Heart left ventricle (tissue), 16 donors: ENCODE data around the gene SNORC. TPM values are rescaled to one million over a fixed set of nuclear protein-coding genes. Genes with fewer than 3 reads are reported as not detected.
"Not testable (repeated sequence)": the region's sequence is repeated elsewhere in the genome, so short reads cannot be mapped to it uniquely, and the experiment has no call there.

Experiments used
- ATAC-seq, 4 donors: fragments of 200-7000 bp; cut with Tn5 transposase; one replicate each; pipeline ENCODE4 v1.9.1; 2020 to 2022; ENCODE audit warnings: moderate library complexity in 4 of 4, mild to moderate bottlenecking in 3 of 4, moderate number of reproducible peaks in 1 of 4
- DNase-seq, 5 donors: peaks; one replicate each; pipeline ENCODE4 v3.0.0-alpha.2; 2020
- H3K27ac ChIP-seq, 12 donors: fragments of 200-600 bp; sonication (generic) in 4 of 12; one replicate each; pipeline versions ENCODE4 v1.5.0 to v1.8.0; 2016 to 2022; ENCODE audit warnings: mild to moderate bottlenecking in 2 of 12
- H3K27me3 ChIP-seq, 9 donors: fragments of 200-600 bp; sonication (generic) in 2 of 9; one replicate each; pipeline versions ENCODE4 v1.5.1 to v1.8.0; 2016 to 2022; ENCODE audit warnings: mild to moderate bottlenecking in 3 of 9
- H3K36me3 ChIP-seq, 9 donors: fragments of 200-600 bp; sonication (generic) in 2 of 9; one replicate each; pipeline versions ENCODE4 v1.5.0 to v1.8.0; 2018 to 2022; ENCODE audit warnings: mild to moderate bottlenecking in 2 of 9
- H3K4me1 ChIP-seq, 12 donors: fragments of 200-600 bp; sonication (generic) in 4 of 12; one replicate each; pipeline versions ENCODE4 v1.5.0 to v1.8.0; 2016 to 2022; ENCODE audit warnings: mild to moderate bottlenecking in 3 of 12
- H3K4me3 ChIP-seq, 12 donors: fragments of 200-600 bp; sonication (generic) in 4 of 12; one replicate each; pipeline versions ENCODE4 v1.5.0 to v1.8.0; 2017 to 2022; ENCODE audit warnings: mild to moderate bottlenecking in 9 of 12, moderate library complexity in 4 of 12
- H3K9me3 ChIP-seq, 12 donors: fragments of 200-600 bp; sonication (generic) in 4 of 12; one replicate each; pipeline versions ENCODE4 v1.5.0 to v1.8.0; 2016 to 2022; ENCODE audit warnings: mild to moderate bottlenecking in 1 of 12
- POLR2A ChIP-seq, 2 donors: fragments of 450-650 bp; IDR thresholded peaks; one replicate each; pipeline ENCODE4 v1.6.1; 2017; ENCODE audit warnings: antibody characterized with exemption in 2 of 2, mild to moderate bottlenecking in 2 of 2, moderate library complexity in 2 of 2
- WGBS, 4 donors: extraction: QIAGEN DNeasy Blood & Tissue Kit in 2 of 4; methylation state at CpG; one replicate each; pipeline versions ENCODE4 v1.1.5 to v1.1.7; 2013 to 2018; 5-methylcytosine and 5-hydroxymethylcytosine counted together
- intact Hi-C, 10 donors: fragments of 100-400 bp; cut with DNase I; formaldehyde crosslinking; loops; one replicate each; pipeline versions ENCODE4 v1.11.1 to v1.14.2; 2022
- polyA plus RNA-seq, 2 donors: library from polyadenylated mRNA; stranded (reverse); fragments of 200-250 nt; gene quantifications; one replicate each; pipeline ENCODE4 v1.2.3, GENCODE V29; 2013
- total RNA-seq, 9 donors: library from RNA; depleted of rRNA in 2 of 9; stranded (reverse); fragments of >200 nt in 2 of 9; fragmentation: NEBNext Ultra II Directional in 3 of 9; extraction: Animal tissue kit (Norgen Biotek cat#: 25700) in 3 of 9; gene quantifications; one replicate each; pipeline versions ENCODE4 v1.1.0 to v1.2.4, GENCODE V29; 2016 to 2023
- TF ChIP-seq, protein P1 (sequence below), 12 donors: fragments of 200-600 bp; sonication (generic) in 4 of 12; IDR thresholded peaks; one replicate each; pipeline versions ENCODE4 v1.5.0 to v1.8.0; 2018 to 2022; ENCODE audit warnings: antibody characterized with exemption in 12 of 12, mild to moderate bottlenecking in 5 of 12
- donor health status: ischemic (EF 13 %, LVEDD 7.1; RV severe dilation, severe dysfunction).
- donor health status: healthy with polysubstance abuse.
- donor health status: DM: no; HTN: yes; CAD: no.
- donor health status: DM: no; HTN: no; CAD: no.
- donor health status: ischemic (EF 25% LVEDD 6.9; RV normal size, moderate dysfunction).
- donor health status: ischemic (EF 25% LVEDD 5.7; RV mildly dilated, moderate dysfunction).
- donor health status: healthy.
- donor health status: DM: yes; HTN: yes; CAD: no.
- donor health status: ischemic (EF 35%, LVEDD 5.7; RV mildly dilated, moderate dysfunction).
- donor health status: nonischemic (EF 11% LVEDD 7.7; RV severe dilation, severe dysfunction).
- donor health status: DM: yes; HTN: yes; CAD: no.
- donor health status: PGD.
- donor health status: ischemic (EF 29% LVEDD 5.4; RV normal size, mild dysfunction).
- donor health status: nonischemic (EF 23%, LVEDD 6.1; RV moderate dilation, normal function).

SNORC gene
- total and polyA plus RNA-seq, 11 donors = 0.38 to 2.9 (median 0.74) TPM

DNA sequence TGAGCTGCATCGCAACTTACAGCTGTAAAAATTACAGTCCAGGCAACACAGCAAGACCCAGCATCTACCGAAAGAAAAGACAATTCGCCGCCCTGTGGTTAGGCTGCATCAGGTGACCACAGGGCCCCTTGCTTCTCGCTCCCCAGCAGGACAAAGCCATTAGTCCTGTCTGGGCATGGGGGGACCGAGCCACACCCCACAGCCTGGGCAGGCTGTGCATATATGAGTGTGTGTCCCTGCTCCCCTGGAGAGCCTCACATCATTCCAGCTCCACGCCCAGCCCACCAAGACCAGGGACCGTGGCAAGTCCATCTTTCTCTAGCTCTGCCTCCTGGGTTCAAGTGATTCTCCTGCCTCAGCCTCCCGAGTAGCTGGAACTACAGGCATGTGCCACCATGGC lies 33.9 kb downstream of the SNORC start:
- Histone ChIP-seq H3K4me3 (no peak overlapping the region), H3K4me1 (peaks cover 0 to 9% (median 0%) of the 10 kb centered on the region in 12 donors), H3K9me3 (no peaks in the 10 kb centered on the region), H3K27ac (no peak overlapping the region), H3K36me3 (no peaks in the 10 kb centered on the region), H3K27me3 (peaks cover 0 to 23% (median 7%) of the 10 kb centered on the region in 9 donors)
- TF ChIP-seq POLR2A (IDR thresholded peaks at IDR 0.05) = no peak
- TF ChIP-seq, protein P1, sequence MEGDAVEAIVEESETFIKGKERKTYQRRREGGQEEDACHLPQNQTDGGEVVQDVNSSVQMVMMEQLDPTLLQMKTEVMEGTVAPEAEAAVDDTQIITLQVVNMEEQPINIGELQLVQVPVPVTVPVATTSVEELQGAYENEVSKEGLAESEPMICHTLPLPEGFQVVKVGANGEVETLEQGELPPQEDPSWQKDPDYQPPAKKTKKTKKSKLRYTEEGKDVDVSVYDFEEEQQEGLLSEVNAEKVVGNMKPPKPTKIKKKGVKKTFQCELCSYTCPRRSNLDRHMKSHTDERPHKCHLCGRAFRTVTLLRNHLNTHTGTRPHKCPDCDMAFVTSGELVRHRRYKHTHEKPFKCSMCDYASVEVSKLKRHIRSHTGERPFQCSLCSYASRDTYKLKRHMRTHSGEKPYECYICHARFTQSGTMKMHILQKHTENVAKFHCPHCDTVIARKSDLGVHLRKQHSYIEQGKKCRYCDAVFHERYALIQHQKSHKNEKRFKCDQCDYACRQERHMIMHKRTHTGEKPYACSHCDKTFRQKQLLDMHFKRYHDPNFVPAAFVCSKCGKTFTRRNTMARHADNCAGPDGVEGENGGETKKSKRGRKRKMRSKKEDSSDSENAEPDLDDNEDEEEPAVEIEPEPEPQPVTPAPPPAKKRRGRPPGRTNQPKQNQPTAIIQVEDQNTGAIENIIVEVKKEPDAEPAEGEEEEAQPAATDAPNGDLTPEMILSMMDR (IDR thresholded peaks at IDR 0.05) = no peak
- DNase-seq = no peak
- no peak for ATAC-seq
- intact Hi-C loops = no loop called here
- 77 to 84% (median 82%) methylated on average over 7 to 9 of the region's 9 CpGs for WGBS, 4 donors

DNA sequence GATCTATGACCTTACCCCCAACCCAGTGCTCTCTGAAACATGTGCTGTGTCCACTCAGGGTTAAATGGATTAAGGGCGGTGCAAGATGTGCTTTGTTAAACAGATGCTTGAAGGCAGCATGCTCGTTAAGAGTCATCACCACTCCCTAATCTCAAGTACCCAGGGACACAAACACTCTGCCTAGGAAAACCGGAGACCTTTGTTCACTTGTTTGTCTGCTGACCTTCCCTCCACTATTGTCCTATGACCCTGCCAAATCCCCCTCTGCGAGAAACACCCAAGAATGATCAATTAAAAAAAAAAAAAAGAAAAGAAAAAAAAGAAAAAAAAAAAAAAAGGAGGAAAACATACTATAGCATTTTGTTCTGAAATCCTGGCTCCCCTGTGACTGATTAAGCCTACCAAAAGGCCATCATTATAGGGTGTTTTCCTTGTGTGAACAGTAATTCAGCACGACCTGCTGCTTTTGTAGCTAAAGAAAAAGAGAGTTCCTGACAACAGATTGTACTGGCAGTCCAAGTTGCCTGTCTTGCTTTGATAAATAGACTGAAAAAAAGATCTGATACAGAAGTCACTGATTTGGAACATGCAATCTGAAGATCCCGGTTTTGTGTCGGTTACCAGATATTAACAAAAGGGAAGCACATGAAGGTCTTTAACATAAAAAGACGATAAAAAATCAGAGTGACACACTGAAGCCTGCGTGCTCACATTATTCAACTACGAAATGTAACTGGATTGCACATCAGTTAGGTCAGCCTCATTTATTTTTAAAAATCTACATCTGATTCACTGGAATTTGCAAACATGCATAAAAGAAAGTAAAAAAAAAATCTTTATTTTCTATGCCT lies 37.0 kb downstream of the SNORC start:
- H3K4me1 ChIP-seq, H3K4me3 ChIP-seq, DNase-seq, intact Hi-C loops, H3K36me3 ChIP-seq, H3K27ac ChIP-seq, ATAC-seq: not testable (repeated sequence)
- 49 to 64% (median 60%) methylated on average over 7 to 10 of the region's 10 CpGs for WGBS, 4 donors
- Histone ChIP-seq H3K27me3 (peaks cover 0 to 28% (median 5%) of the 10 kb centered on the region in 9 donors), H3K9me3 (peaks cover 0 to 16% (median 6%) of the 10 kb centered on the region in 12 donors)

DNA sequence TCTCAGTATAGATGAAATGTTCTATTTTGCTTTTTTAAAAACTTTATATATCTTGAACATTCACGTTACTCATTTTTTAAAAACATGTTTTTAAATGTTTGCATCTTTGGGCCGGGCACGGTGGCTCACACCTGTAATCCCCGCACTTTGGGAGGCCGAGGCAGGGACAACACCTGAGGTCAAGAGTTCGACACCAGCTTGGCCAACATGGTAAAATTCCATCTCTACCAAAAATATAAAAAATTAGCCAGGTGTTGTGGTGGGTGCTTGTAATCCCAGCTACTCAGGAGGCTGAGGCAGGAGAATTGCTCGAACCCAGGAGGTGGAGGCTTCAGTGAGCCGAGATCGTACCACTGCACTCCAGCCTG lies 37.6 kb downstream of the SNORC start:
- H3K36me3 ChIP-seq, H3K4me3 ChIP-seq, DNase-seq, ATAC-seq, intact Hi-C loops, H3K27ac ChIP-seq, H3K4me1 ChIP-seq: not testable (repeated sequence)
- peaks cover 0 to 28% (median 5%) of the 10 kb centered on the region in 9 donors for H3K27me3 ChIP-seq
- WGBS, 4 donors = 91 to 92% (median 92%) methylated on average over 9 of the region's 9 CpGs
- H3K9me3 ChIP-seq = peaks cover 0 to 21% (median 8%) of the 10 kb centered on the region in 12 donors

DNA sequence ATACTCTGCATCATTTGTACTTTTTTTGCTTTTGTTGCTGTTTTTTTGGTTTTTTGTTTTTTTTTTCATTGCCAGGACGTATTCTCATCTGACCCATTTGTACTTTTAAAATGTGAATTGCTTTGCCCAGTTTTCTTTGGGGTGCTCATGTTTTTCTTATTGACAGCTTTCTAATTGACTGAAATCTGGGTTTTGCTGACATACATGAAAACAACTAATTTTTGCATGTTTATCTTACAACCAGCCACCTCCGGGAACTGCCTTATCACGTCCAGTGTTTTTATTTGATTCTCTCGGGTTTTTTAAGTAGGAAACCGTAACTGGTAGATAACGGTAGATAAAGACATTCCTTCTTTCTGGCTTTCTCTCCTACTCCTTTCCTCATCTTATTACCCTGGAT lies 38.6 kb downstream of the SNORC start:
- peaks cover 0 to 28% (median 5%) of the 10 kb centered on the region in 9 donors for H3K27me3 ChIP-seq
- no peak overlapping the region for H3K4me3 ChIP-seq
- H3K27ac ChIP-seq = no peak overlapping the region
- H3K4me1 ChIP-seq = no peaks in the 10 kb centered on the region
- DNase-seq = no peak
- peaks cover 0 to 21% (median 8%) of the 10 kb centered on the region in 12 donors for H3K9me3 ChIP-seq
- 15 to 24% (median 23%) methylated on average over 6 of the region's 6 CpGs for WGBS, 4 donors
- intact Hi-C loops = no loop called here
- TF ChIP-seq, protein P1 (IDR thresholded peaks at IDR 0.05) = no peak
- TF ChIP-seq POLR2A (IDR thresholded peaks at IDR 0.05) = no peak
- no peaks in the 10 kb centered on the region for H3K36me3 ChIP-seq
- ATAC-seq = no peak

DNA sequence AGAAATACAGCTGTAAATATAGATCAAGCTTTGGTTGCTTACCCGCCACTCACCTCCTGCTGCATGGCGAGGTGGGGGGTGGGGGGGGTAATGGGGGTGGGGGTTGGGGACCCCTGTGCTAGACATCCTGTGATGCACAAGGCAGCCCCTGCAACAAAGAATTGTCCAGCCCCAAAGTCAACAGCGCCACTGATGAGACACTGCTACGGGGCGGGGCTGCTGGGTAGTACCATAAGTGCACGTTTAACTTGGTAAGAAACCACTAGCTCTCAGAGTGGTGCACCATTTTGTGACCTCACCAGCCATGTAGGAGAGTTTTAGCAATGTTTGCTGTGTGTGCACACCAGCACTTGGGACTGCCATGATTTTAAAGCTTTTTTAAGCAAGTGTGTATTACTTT lies 40.3 kb downstream of the SNORC start:
- no peak for DNase-seq
- TF ChIP-seq, protein P1 (IDR thresholded peaks at IDR 0.05) = no peak
- TF ChIP-seq POLR2A (IDR thresholded peaks at IDR 0.05) = no peak
- H3K36me3 ChIP-seq = no peaks in the 10 kb centered on the region
- H3K4me3 ChIP-seq = no peak overlapping the region
- no peak overlapping the region for H3K27ac ChIP-seq
- intact Hi-C loops = no loop called here
- H3K27me3 ChIP-seq = peaks cover 0 to 36% (median 5%) of the 10 kb centered on the region in 9 donors
- H3K4me1 ChIP-seq = no peaks in the 10 kb centered on the region
- 85 to 98% (median 92%) methylated on average over 6 of the region's 6 CpGs for WGBS, 4 donors
- H3K9me3 ChIP-seq = peaks cover 0 to 21% (median 8%) of the 10 kb centered on the region in 12 donors
- ATAC-seq = no peak
